NCI-H524 treated with DMSO at 0.1 percent for 48 hours (cell line): ENCODE data around the gene ZNF777.
"Not testable (repeated sequence)": the region's sequence is repeated elsewhere in the genome, so short reads cannot be mapped to it uniquely, and the experiment has no call there.

Experiments
- DNase-seq: peaks from one replicate; lab custom pipeline; 2025; lab: John Stamatoyannopoulos, UW

The ZNF777 gene

DNA sequence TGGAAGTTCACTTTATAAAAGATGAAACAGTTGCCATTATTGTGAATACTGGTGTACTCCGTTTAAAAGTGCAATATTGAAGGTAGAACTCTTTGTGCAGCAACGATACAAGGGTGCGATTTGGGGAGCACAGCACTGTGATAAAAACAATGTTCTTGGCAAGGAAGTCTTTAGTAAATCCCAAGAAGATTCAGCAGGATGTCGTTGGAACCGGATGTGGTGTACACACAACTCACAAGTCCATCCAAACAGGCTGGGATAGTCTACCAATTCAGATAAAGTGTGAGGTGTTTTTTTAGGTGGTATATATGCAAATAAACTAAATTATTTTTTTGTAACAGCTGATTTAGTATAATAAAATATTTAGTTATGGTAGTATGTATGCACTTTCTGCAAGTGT is 46.7 kb downstream of the ZNF777 start:
- DNase-seq = no peak

DNA sequence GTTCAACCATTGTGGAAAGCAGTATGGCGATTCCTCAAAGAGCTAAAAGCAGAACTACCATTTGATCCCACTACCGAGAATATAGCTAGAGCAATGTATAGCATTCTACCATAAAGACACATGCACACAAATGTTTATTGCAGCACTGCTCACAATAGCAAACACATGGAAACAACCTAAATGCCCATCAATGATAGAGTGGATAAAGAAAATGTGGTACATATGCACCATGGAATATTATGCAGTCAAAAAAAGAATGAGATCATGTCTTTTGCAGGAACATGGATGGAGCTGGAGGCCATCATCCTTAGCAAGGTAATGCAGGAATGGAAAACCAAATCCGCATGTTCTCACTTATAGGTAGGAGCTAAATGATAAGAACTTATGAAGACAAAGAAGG is 47.8 kb downstream of the ZNF777 start:
- not testable (repeated sequence) for DNase-seq

DNA sequence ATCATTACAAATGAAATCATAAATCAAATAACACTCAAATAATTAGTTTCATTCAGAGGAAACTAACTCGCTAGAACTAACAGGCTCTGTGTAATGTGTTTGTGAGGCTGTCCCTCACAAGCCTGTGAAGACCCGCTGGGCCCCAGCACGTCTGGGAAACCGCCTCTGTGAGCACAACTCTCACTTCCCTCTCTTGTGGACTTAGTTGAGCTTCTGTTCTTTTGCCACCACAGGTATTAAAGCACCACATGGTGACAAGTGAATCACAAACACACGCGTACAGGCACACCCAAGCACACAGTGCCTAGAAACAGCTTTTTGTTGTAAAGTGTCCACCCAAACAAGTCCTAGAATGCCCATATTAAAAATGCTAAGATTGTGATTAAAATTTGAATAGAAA is 51.0 kb downstream of the ZNF777 start:
- DNase-seq = no peak

DNA sequence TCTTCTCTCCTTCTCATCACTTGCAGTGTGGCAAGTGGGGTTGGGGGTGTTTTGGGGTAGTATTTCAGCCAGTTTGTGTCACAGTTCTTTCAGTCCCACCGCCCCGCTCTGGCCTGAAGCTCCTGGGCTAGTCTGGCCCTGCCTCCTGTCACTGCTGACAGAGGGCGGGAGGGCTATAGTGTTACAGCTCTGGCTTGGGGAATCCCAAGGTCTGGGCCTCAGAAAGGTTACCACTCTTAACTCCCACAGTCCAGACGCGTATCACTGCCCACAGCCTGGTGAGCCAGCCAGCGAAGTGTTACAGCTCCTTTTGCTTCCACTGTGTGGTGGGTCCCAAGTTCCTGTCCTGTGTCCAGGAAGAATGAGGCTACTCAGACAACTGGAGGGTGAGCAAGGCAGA is 56.0 kb downstream of the ZNF777 start:
- DNase-seq = no peak

DNA sequence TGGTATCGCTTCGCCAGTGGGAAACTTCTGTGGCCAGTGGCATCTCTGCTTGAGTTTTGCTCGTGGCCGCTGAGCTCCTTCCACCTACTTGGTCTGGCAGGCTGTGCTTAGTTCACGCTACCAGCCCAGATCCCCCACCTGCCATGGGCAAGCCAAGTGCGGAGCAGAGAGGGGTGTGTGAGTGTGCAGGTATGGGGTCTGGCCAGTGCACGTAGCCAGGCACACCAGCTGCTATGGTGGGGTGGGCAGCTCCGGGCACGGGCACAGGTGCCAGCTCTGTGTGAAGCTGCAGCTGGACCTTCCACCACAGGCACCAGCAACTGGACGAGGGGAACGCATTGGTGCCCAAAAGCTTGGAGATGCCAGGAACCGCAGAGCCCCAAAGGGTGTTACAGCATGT is 56.5 kb downstream of the ZNF777 start:
- DNase-seq = no peak

- no peak for DNase-seq
Observed at GRCh38 chr7:149398195-149398820, 62.6 kb downstream of the ZNF777 start.

- no peak for DNase-seq
Observed at GRCh38 chr7:149397470-149398043, 63.3 kb downstream of the ZNF777 start.

- DNase-seq = not testable (repeated sequence)
Observed at GRCh38 chr7:149388550-149389335, 72.1 kb downstream of the ZNF777 start.

DNA sequence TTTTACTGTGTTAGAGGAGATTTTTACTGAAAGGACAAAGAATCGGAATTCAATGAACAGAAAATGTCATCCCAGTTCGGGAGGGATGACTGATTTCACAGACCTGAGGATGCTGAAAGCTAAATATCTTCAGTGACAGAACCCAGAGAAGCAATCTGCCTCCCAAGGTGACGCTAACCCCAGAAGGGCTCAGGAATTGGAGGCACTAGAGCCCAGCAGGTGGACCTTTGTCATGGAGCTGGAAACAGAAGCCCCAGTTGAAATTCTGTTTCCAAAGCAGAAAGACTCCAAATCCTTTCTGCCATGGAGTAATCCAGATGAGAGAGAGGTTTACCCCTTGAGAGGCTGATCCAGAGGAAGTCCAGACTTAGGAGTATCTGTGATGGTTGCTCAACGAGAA is 74.3 kb downstream of the ZNF777 start:
- DNase-seq = not testable (repeated sequence)

- DNase-seq = no peak
Observed at GRCh38 chr7:149385195-149385950, 75.5 kb downstream of the ZNF777 start.
